Epithelial cell of esophagus (primary cell): ENCODE results near the gene BRD1.

Source experiments
- DNase-seq: peaks from one replicate; pipeline ENCODE4 v3.0.0; 2010; ENCODE audit warnings: low read depth
- H3K4me3 ChIP-seq: 2 replicates; pipeline ENCODE4 v1.5.1; 2011; ENCODE audit warnings: mild to moderate bottlenecking, low read length, control low read depth
- CTCF ChIP-seq: IDR thresholded peaks from 2 replicates; pipeline ENCODE4 v1.5.1; 2011; ENCODE audit warnings: low read depth, mild to moderate bottlenecking, low read length, control low read depth, inconsistent platforms; ENCODE audit not compliant: insufficient read depth; ENCODE audit errors: missing control alignments

Gene BRD1

GRCh38 chr22:49738006-49738405 is 89.7 kb downstream of the BRD1 start:
- DNase-seq, result no peak
- H3K4me3 ChIP-seq, result no peak overlapping the region
- TF ChIP-seq CTCF, result no peak

DNA sequence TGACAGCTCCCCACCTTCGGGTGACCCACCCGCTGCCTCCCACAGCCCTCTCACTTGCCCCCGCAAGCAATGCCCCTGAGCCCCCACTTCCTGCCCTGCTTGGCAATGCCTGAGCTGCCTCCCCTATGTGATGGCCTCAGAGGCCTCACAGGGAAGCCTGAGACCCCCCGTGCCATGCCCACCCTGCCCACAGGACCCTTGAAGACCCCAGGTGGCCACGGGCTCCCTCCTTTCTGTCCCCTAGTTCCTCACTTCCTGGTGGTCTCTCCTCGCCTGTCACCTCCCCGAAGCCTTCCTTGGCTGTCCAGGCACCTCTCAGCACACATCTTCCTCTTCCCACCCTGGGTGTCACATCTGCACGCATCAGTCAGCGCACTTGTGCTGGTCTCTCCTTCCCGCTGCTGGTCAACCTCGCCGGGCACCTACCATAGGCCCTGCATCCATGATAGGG is 90.5 kb downstream of the BRD1 start:
- no peak for DNase-seq
- TF ChIP-seq CTCF, result no peak
- H3K4me3 ChIP-seq, result no peak overlapping the region

DNA sequence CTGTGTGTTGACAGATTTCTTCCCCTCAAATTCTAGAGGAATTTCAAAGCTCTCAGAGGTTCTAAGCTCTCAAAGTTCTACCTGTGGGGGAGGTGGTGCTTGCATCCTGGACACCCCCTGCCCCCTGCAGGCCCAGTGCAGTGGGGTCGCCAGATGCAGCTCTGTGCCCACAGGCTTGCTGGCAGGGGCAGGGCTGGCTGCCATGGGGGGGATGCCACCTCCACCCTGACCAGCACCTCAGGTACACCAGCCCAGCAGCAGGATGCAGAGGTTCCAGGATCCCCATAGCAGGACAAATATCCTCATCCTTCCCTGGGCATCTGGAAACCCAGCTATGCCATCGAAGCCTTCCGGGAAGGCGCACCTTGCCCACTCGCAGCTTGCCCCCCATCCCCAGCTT is 91.1 kb downstream of the BRD1 start:
- H3K4me3 ChIP-seq, result no peak overlapping the region
- no peak for DNase-seq
- no peak for TF ChIP-seq CTCF

- H3K4me3 ChIP-seq, result no peak overlapping the region
- TF ChIP-seq CTCF, result no peak
- DNase-seq, result no peak
Measured at GRCh38 chr22:49735901-49736421, 91.7 kb downstream of the BRD1 start.

DNA sequence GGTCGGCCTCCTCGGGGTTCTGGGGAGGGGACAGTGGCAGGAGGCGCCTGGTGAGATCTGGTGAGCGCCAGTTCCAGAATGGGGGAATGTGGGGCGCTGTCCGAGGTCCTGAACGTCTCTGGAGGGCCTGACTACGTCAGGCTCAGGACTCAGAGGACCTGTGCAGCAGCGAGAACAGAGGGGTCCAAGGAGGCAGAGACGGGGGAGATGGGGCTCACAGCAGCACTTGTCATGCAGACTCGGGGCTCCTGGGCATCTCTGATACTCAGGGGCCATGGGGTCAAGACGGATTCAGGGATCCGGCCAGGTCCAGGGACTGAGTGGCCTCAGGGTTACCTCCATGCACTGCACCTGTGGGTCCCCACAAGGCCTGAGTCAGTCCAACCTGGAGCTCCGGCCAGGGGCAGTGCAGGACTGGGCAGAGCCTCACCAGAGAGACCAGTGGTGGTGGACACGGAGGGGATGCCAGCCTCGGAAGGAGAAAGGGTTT is 92.2 kb downstream of the BRD1 start:
- H3K4me3 ChIP-seq, result no peak overlapping the region
- no peak for TF ChIP-seq CTCF
- DNase-seq, result no peak

GRCh38 chr22:49734882-49735281 is 92.8 kb downstream of the BRD1 start:
- no peak overlapping the region for H3K4me3 ChIP-seq
- TF ChIP-seq CTCF, result no peak
- DNase-seq, result no peak

DNA sequence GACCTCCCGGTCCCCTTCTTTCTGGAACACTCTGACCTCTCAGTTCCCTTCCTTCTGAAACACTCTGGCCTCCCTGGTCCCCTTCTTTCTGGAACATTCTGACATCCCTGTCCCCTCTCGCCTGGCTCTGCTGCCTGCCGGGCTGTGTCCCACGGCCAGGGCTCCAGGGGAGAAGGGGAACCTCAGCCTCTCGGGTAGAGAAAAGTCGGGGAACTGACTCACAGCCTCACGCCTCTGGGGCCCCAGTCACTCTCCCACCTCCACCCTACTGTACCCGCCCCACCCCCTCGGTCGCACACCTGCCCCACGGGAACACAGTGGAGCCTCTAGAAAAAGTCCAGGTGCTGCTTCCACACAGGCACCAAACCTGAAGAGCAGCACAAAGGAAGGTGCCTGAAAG is 93.3 kb downstream of the BRD1 start:
- no peak for DNase-seq
- no peak for TF ChIP-seq CTCF

More for the DNA sequence above, 93.3 kb downstream of the BRD1 start:
- no peak overlapping the region for H3K4me3 ChIP-seq
